ENCODE data around the gene NTRK3.
"Not testable (repeated sequence)": the region's sequence is repeated elsewhere in the genome, so short reads cannot be mapped to it uniquely, and the experiment has no call there.

The NTRK3 gene

GRCh38 chr15:88071141-88071540, 185.4 kb downstream of the NTRK3 start:
- FAIRE-seq, result no peak

- no peak for FAIRE-seq
Observed at GRCh38 chr15:88069561-88069960, 187.0 kb downstream of the NTRK3 start.

GRCh38 chr15:88067331-88067685, 189.2 kb downstream of the NTRK3 start:
- FAIRE-seq, result no peak

GRCh38 chr15:88066636-88067330, 189.8 kb downstream of the NTRK3 start:
- FAIRE-seq, result no peak

- FAIRE-seq, result no peak
Observed at GRCh38 chr15:88061452-88061851, 195.1 kb downstream of the NTRK3 start.

GRCh38 chr15:88060383-88060782, 196.2 kb downstream of the NTRK3 start:
- FAIRE-seq, result no peak

- no peak for FAIRE-seq
Observed at GRCh38 chr15:88057836-88058235, 198.7 kb downstream of the NTRK3 start.

- FAIRE-seq, result no peak
Observed at GRCh38 chr15:88049506-88049905, 207.0 kb downstream of the NTRK3 start.

GRCh38 chr15:88048755-88049154, 207.8 kb downstream of the NTRK3 start:
- FAIRE-seq, result no peak

- FAIRE-seq, result no peak
Observed at GRCh38 chr15:88048237-88048636, 208.3 kb downstream of the NTRK3 start.

- FAIRE-seq, result no peak
Observed at GRCh38 chr15:88046576-88047129, 209.9 kb downstream of the NTRK3 start.

GRCh38 chr15:88043396-88043795, 213.1 kb downstream of the NTRK3 start:
- FAIRE-seq, result no peak

- FAIRE-seq, result no peak
Observed at GRCh38 chr15:88042047-88042446, 214.5 kb downstream of the NTRK3 start.

GRCh38 chr15:88040516-88040915, 216.0 kb downstream of the NTRK3 start:
- no peak for FAIRE-seq

- no peak for FAIRE-seq
Observed at GRCh38 chr15:88038261-88038660, 218.3 kb downstream of the NTRK3 start.

- no peak for FAIRE-seq
Observed at GRCh38 chr15:88036154-88036839, 220.2 kb downstream of the NTRK3 start.

- FAIRE-seq, result no peak
Observed at GRCh38 chr15:88035381-88035780, 221.2 kb downstream of the NTRK3 start.

- not testable (repeated sequence) for FAIRE-seq
Observed at GRCh38 chr15:88033421-88033820, 223.1 kb downstream of the NTRK3 start.

GRCh38 chr15:88032787-88033186, 223.8 kb downstream of the NTRK3 start:
- no peak for FAIRE-seq

- FAIRE-seq, result no peak
Observed at GRCh38 chr15:88031461-88031860, 225.1 kb downstream of the NTRK3 start.

- FAIRE-seq, result no peak
Observed at GRCh38 chr15:88029696-88030095, 226.8 kb downstream of the NTRK3 start.

- no peak for FAIRE-seq
Observed at GRCh38 chr15:88028024-88028423, 228.5 kb downstream of the NTRK3 start.

GRCh38 chr15:88023914-88024313, 232.6 kb downstream of the NTRK3 start:
- FAIRE-seq, result no peak

- FAIRE-seq, result no peak
Observed at GRCh38 chr15:88022716-88023115, 233.8 kb downstream of the NTRK3 start.
